ENCODE data around the gene SUPT3H.
A peak's percentile ranks its signal among the peaks of the same experiment; 100 is the strongest.
"Not testable (repeated sequence)": the region's sequence is repeated elsewhere in the genome, so short reads cannot be mapped to it uniquely, and the experiment has no call there.

SUPT3H gene

DNA sequence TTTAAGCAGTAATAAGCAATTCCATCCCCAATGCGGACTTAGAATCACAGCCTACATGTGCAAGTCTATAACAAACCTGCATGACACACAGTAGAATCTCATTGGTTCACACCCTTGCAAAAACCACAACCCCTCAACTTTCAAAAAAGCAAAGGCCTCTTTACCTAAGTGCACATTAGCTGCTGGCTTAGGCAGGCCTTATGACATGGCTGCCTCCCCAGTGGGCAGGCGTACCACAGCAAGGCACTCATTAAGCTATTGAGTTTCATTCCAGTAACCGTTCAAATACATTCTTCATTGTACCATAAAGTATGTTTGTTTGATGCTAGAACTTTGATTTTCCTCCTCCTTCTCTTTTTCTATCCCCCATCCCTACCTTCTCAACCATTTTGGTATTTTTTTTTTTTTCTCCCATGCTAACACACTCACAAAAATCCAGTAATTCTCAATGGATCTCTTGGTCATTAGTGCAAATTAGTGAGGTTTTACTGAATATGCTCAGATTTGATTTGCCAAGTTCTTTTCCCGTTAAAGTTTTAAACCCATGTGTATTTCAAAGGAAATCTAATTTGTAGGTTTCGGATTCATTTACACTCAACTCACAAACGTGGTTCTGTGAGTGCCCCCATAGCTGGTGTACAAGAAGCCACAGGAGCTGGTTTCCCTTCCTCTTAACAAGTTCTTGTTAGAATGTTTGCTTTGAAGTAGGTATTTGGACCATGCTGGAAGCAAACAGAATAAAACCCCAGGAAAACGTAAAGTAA is 510.0 kb downstream of the SUPT3H start:
- H3K4me1 Mint-ChIP-seq = peaks cover 12% of the 10 kb centered on the region
- no peak overlapping the region for H3K4me3 Mint-ChIP-seq
- peaks cover 23% of the 10 kb centered on the region for H3K9me3 Mint-ChIP-seq
- no peak overlapping the region for H3K27ac Mint-ChIP-seq
- H3K27me3 Mint-ChIP-seq = no peaks in the 10 kb centered on the region
- peaks cover 31% of the 10 kb centered on the region for H3K36me3 Mint-ChIP-seq

DNA sequence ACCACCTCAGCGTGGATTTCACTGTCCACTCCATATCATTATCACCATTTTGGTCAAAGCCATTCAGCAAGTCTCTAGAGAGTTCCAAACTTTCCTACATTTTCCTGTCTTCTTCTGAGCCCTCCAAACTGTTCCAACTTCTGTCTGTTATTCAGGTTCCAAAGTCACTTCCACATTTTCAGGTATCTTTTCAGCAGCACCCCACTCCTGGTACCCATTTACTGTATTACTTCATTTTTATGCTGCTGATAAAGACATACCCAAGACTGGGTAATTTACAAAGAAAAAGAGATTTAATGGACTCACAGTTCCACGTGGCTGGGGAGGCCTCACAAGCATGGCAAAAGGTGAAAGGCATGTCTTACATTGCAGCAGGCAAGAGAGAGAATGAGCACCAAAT is 512.5 kb downstream of the SUPT3H start:
- H3K27me3 Mint-ChIP-seq = not testable (repeated sequence)
- peaks cover 35% of the 10 kb centered on the region for H3K36me3 Mint-ChIP-seq

DNA sequence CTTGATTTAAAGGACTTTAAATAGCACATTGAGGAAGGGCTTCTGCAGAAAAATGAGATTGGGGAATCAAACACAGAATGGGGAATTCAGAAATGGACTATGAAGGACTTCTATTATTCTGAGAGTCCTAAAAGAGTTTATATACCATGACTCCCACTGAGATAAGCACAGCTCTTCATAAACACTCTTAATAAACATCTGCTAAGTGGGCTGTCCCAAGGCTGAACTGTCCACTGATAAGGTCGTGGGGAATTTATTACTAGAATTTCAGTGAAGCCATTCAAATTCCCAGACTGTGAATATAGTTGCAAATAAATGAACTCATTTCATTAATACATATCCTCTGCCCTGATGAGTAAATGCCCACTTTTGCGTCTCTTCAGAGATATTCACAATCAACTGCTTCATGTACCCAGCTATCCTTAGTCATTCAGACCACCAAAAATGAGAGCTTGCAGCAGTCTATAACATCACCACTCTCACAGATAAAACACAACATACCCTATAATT is 517.8 kb downstream of the SUPT3H start:
- Mint-ChIP-seq H3K27me3 (no peaks in the 10 kb centered on the region), H3K27ac (peak overlapping the region; percentile 11), H3K4me1 (peaks cover 41% of the 10 kb centered on the region), H3K9me3 (peaks cover 9% of the 10 kb centered on the region), H3K36me3 (peaks cover 18% of the 10 kb centered on the region), H3K4me3 (no peak overlapping the region)

More for the DNA sequence above, 512.5 kb downstream of the SUPT3H start:
- Mint-ChIP-seq H3K4me1 (peaks cover 13% of the 10 kb centered on the region), H3K9me3 (peaks cover 23% of the 10 kb centered on the region)
- not testable (repeated sequence) for H3K4me3 Mint-ChIP-seq, H3K27ac Mint-ChIP-seq

- peaks cover 6% of the 10 kb centered on the region for H3K9me3 Mint-ChIP-seq
- peaks cover 47% of the 10 kb centered on the region for H3K4me1 Mint-ChIP-seq
- no peak overlapping the region for H3K4me3 Mint-ChIP-seq
- H3K27me3 Mint-ChIP-seq = no peaks in the 10 kb centered on the region
- H3K36me3 Mint-ChIP-seq = peaks cover 19% of the 10 kb centered on the region
- H3K27ac Mint-ChIP-seq = no peak overlapping the region
Observed at GRCh38 chr6:44858998-44859397, 518.7 kb downstream of the SUPT3H start.

DNA sequence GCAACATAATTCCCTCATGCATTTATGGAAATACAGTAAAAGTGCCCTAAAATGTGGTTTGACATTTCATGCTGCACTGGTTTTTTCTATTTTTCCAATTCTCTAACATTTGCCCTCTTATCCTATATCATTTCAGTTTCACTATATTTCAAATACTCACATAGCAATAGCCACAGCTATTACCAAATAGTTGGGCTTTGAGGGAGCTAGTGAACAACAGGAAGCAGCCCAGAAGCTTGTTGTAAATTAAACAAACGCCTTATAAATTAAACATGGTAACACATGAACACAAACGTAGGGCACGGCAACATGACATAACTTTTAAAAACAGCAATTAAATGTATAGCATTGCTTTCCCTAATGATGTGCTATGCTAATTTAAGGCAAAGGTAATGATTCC is 521.3 kb downstream of the SUPT3H start:
- H3K4me3 Mint-ChIP-seq = no peak overlapping the region
- H3K36me3 Mint-ChIP-seq = peaks cover 4% of the 10 kb centered on the region
- H3K27ac Mint-ChIP-seq = no peak overlapping the region
- H3K4me1 Mint-ChIP-seq = peaks cover 47% of the 10 kb centered on the region
- H3K27me3 Mint-ChIP-seq = no peaks in the 10 kb centered on the region
- H3K9me3 Mint-ChIP-seq = no peaks in the 10 kb centered on the region

DNA sequence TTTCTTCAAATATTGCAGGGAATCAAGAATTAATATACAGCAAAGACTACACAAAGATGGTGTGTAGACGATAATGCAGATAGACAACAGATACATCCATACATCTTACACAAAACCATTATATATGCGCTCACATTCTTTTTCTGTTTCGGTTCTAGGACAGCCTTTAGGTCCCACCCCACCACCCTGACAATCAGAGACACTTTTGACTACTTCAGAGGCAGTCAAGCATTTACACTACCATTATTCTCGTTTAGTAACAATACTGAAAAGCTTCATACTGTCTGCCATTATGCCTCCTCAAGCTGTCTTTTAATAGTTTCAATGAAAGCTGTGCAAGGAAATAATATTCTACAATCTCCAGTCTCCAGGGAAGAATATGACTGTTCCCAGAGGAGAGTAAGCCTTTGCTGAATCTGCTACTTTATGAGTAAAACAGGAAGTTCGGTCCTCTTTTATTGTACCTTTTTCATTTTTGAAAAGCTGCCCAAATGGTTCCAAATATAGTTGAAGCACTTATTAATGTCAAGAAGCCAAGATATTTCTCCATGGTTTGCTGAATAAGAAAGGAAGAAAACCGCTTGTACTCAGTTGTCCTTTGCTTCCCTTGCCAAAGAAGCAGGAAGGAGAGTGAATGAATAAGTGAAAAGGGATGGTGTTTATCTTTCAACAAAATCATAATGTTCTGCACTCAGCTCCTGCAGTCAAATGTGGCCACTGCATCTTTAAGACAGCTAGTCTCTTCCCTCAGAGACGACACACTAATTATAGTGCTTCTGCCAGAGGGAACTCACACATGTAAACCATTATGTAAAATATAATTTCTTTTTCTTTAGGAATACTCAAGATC is 521.9 kb downstream of the SUPT3H start:
- peaks cover 47% of the 10 kb centered on the region for H3K4me1 Mint-ChIP-seq
- no peak overlapping the region for H3K4me3 Mint-ChIP-seq
- no peaks in the 10 kb centered on the region for H3K27me3 Mint-ChIP-seq
- H3K9me3 Mint-ChIP-seq = no peaks in the 10 kb centered on the region
- H3K36me3 Mint-ChIP-seq = peaks cover 4% of the 10 kb centered on the region
- no peak overlapping the region for H3K27ac Mint-ChIP-seq

GRCh38 chr6:44854712-44855443 is 522.9 kb downstream of the SUPT3H start:
- no peak overlapping the region for H3K4me3 Mint-ChIP-seq
- H3K36me3 Mint-ChIP-seq = peaks cover 4% of the 10 kb centered on the region
- H3K9me3 Mint-ChIP-seq = no peaks in the 10 kb centered on the region
- H3K4me1 Mint-ChIP-seq = peaks cover 41% of the 10 kb centered on the region
- H3K27me3 Mint-ChIP-seq = no peaks in the 10 kb centered on the region
- H3K27ac Mint-ChIP-seq = no peak overlapping the region

DNA sequence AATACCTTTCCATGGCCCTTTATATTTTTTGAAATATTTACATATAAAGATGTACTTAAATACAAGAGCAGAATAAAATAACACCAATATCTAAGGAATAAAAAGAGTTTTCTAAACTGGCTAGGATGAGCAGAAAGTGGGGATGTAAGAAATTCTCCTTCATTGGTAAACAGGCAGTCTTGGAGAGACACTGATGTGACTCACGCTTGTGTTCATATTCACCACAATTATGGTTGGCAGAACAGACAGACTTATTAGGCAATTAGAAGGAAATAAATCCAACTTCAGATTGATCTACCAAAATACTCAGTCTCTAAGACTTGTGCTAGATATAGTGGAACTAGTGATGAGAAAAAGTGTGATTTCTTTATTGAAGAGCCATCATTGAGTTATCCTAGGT is 526.6 kb downstream of the SUPT3H start:
- H3K36me3 Mint-ChIP-seq = peaks cover 4% of the 10 kb centered on the region
- H3K27me3 Mint-ChIP-seq = no peaks in the 10 kb centered on the region
- no peak overlapping the region for H3K4me3 Mint-ChIP-seq

GRCh38 chr6:44850312-44850711 is 527.4 kb downstream of the SUPT3H start:
- no peak overlapping the region for H3K27ac Mint-ChIP-seq
- H3K27me3 Mint-ChIP-seq = no peaks in the 10 kb centered on the region
- peaks cover 4% of the 10 kb centered on the region for H3K36me3 Mint-ChIP-seq
- H3K9me3 Mint-ChIP-seq = no peaks in the 10 kb centered on the region
- no peak overlapping the region for H3K4me3 Mint-ChIP-seq
- peaks cover 10% of the 10 kb centered on the region for H3K4me1 Mint-ChIP-seq

More for the DNA sequence above, 526.6 kb downstream of the SUPT3H start:
- Mint-ChIP-seq H3K27ac (no peak overlapping the region), H3K9me3 (no peaks in the 10 kb centered on the region), H3K4me1 (peaks cover 18% of the 10 kb centered on the region)

DNA sequence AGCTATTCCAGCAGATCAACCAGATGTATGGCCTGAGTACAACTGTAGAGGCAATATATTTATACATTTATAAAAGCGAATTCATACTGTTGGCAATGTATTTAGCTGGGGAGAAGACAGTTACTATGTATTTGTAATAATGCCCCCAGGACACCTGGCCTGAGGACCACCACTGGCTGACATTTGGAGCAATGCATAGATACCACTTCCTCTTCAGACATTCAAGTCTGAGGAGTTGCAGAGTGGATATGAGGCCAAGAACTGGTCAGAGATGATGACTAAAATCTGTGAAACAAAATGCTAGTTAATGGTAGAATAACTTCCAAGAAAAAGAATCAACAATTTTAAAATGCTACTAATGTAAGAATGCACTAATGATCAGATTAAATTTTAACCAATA is 527.9 kb downstream of the SUPT3H start:
- H3K4me3 Mint-ChIP-seq = no peak overlapping the region
- H3K27me3 Mint-ChIP-seq = no peaks in the 10 kb centered on the region
- H3K4me1 Mint-ChIP-seq = peaks cover 5% of the 10 kb centered on the region
- H3K27ac Mint-ChIP-seq = no peak overlapping the region
- peaks cover 4% of the 10 kb centered on the region for H3K36me3 Mint-ChIP-seq
- no peaks in the 10 kb centered on the region for H3K9me3 Mint-ChIP-seq

DNA sequence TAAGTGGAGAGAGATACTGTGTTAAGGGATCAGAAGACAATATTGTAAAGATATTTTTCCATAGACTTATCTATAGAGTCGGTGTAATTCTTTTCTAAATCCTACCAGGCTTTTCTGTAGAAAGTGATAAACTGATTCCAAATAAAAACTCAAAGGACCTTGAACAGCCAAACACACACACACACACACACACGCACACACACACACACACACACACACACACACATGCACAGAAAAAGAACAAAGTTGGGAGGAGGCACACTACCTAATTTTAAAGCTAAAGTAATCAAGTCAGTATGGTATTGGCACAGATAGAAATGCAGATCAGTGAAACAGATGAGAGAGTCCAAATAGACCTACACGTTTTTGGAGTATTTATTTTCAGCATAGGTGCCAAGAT is 534.0 kb downstream of the SUPT3H start:
- Mint-ChIP-seq H3K4me1 (peaks cover 4% of the 10 kb centered on the region), H3K27me3 (no peaks in the 10 kb centered on the region), H3K9me3 (no peaks in the 10 kb centered on the region), H3K27ac (no peak overlapping the region), H3K4me3 (no peak overlapping the region), H3K36me3 (peaks cover 1% of the 10 kb centered on the region)

- H3K36me3 Mint-ChIP-seq = peaks cover 2% of the 10 kb centered on the region
- no peak overlapping the region for H3K4me3 Mint-ChIP-seq
- no peaks in the 10 kb centered on the region for H3K27me3 Mint-ChIP-seq
- no peak overlapping the region for H3K27ac Mint-ChIP-seq
- H3K4me1 Mint-ChIP-seq = peaks cover 4% of the 10 kb centered on the region
- no peaks in the 10 kb centered on the region for H3K9me3 Mint-ChIP-seq
Observed at GRCh38 chr6:44842616-44843015, 535.1 kb downstream of the SUPT3H start.

DNA sequence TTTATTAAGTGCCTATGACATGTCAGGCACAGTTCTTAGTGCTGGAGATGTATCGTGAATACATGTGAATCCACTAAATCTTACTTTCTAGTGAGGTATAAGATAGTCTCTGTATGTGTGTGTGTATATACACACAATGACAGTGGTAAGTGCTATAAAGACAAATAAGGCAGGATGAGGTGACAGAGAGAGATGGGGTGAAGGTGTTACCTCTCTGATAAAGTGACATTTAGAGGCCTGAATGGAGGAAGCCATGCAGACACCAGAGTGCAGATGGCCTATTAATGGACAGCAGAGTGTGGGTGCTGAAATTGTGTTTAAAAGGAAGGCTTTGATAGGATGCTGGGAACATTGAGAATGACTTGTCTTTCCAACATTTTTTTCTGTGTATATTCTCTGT is 535.9 kb downstream of the SUPT3H start:
- Mint-ChIP-seq H3K27ac (no peak overlapping the region), H3K9me3 (no peaks in the 10 kb centered on the region), H3K27me3 (no peaks in the 10 kb centered on the region), H3K4me3 (no peak overlapping the region), H3K4me1 (peaks cover 4% of the 10 kb centered on the region), H3K36me3 (peaks cover 2% of the 10 kb centered on the region)

DNA sequence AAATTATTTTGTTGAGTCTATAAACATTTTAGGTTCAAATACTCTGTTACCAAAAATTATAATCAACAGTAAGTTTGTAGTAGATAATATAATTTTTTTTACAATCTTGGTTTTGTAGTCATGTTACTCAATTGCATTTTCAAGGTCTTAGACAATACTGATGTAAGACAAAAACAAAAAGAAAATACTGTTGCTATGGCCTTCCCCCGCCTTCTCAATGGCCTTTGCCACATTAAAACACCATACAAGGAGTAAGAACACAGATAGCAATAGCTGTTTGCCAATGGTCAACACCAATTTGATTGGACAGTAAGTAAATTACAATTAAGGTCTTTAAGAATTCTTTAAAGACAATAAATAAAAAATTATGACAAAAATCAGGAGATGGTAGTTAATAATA is 540.0 kb downstream of the SUPT3H start:
- Mint-ChIP-seq H3K4me3 (no peak overlapping the region), H3K27me3 (no peaks in the 10 kb centered on the region), H3K36me3 (peaks cover 2% of the 10 kb centered on the region), H3K27ac (no peak overlapping the region), H3K4me1 (peaks cover 4% of the 10 kb centered on the region), H3K9me3 (no peaks in the 10 kb centered on the region)

DNA sequence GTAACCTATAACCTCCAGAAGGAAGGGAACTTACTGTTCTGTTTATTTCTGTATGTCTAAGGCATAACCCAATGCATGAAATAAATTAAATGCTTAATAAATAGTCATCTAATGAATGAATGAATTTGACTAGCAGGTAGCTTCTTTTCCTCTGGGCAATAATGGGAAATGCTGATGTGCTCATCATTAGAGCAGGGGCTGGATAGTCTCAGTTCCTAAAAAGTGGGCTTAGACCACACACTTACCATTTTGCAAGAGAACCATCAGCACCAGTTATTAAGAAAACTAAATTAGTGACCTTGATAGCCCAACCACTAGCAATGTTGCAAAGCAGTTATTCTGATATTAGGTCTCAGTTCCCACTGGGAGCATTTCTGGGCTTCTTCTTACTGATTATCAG is 540.5 kb downstream of the SUPT3H start:
- Mint-ChIP-seq H3K4me1 (peaks cover 8% of the 10 kb centered on the region), H3K27me3 (no peaks in the 10 kb centered on the region), H3K36me3 (peaks cover 2% of the 10 kb centered on the region), H3K4me3 (no peak overlapping the region), H3K9me3 (no peaks in the 10 kb centered on the region), H3K27ac (no peak overlapping the region)

All from activated naive CD4-positive, alpha-beta T cell treated with anti-CD3 and anti-CD28 coated beads, Interleukin-2, amount 50 U/mL, for 24 hours (primary cell).